Left renal cortex interstitium (tissue), 4 donors: ENCODE results near the gene F8. TPM values are rescaled to one million over a fixed set of nuclear protein-coding genes. Genes with fewer than 3 reads are reported as not detected.
"Not testable (repeated sequence)": the region's sequence is repeated elsewhere in the genome, so short reads cannot be mapped to it uniquely, and the experiment has no call there.

ENCODE experiments used
- DNase-seq, 4 donors: peaks; one replicate each; pipeline ENCODE4 v3.0.0-alpha.2; 2013; ENCODE audit warnings: low read depth in 4 of 4, low spot score in 2 of 4, missing footprints in 1 of 4
- polyA plus RNA-seq, 4 donors: library from polyadenylated mRNA; unstranded; fragments of 120-200 nt; gene quantifications; one replicate each; pipeline ENCODE4 v1.2.1, GENCODE V29; 2013; ENCODE audit not compliant: insufficient read length in 4 of 4

The F8 gene
- polyA plus RNA-seq, 4 donors: 12.0 to 17.4 (median 13.3) TPM

GRCh38 chrX:154886069-154886788 is 136.3 kb downstream of the F8 start, which contains the start of gene F8A1:
F8A1 (plus strand) TSS chrX:154886355; CDS start chrX:154886375, 20 bp downstream.
- DNase-seq: not testable (repeated sequence)

- not testable (repeated sequence) for DNase-seq
Measured at GRCh38 chrX:154885549-154885948, 137.0 kb downstream of the F8 start.

GRCh38 chrX:154885057-154885456 is 137.5 kb downstream of the F8 start:
- DNase-seq: not testable (repeated sequence)

GRCh38 chrX:154884069-154884468 is 138.5 kb downstream of the F8 start:
- not testable (repeated sequence) for DNase-seq

- no peak for DNase-seq
Measured at GRCh38 chrX:154873329-154873728, 149.2 kb downstream of the F8 start.

GRCh38 chrX:154868522-154868921 is 154.0 kb downstream of the F8 start:
- not testable (repeated sequence) for DNase-seq

- no peak for DNase-seq
Measured at GRCh38 chrX:154855256-154855655, 167.3 kb downstream of the F8 start.

GRCh38 chrX:154850957-154851611 is 171.4 kb downstream of the F8 start:
- DNase-seq: no peak

- peak in 1 of 4 donors; percentile 2 for DNase-seq
Measured at GRCh38 chrX:154840856-154841255, 181.7 kb downstream of the F8 start.

GRCh38 chrX:154836163-154836562 is 186.4 kb downstream of the F8 start:
- no peak for DNase-seq

- DNase-seq: no peak
Measured at GRCh38 chrX:154834562-154834961, 188.0 kb downstream of the F8 start, which contains the start of gene SMIM9. SMIM9 (minus strand) TSS chrX:154834662; CDS start chrX:154830856, 3,806 bp downstream.

- no peak for DNase-seq
Measured at GRCh38 chrX:154833746-154834274, 188.7 kb downstream of the F8 start.

GRCh38 chrX:154829926-154830442 is 192.5 kb downstream of the F8 start:
- DNase-seq: no peak

GRCh38 chrX:154829134-154829533 is 193.4 kb downstream of the F8 start:
- no peak for DNase-seq

GRCh38 chrX:154828016-154828408 is 194.5 kb downstream of the F8 start:
- no peak for DNase-seq

GRCh38 chrX:154827194-154828015 is 195.1 kb downstream of the F8 start:
- DNase-seq: no peak

- DNase-seq: not testable (repeated sequence)
Measured at GRCh38 chrX:154825586-154825985, 196.9 kb downstream of the F8 start.

- DNase-seq: no peak
Measured at GRCh38 chrX:154824638-154825037, 197.9 kb downstream of the F8 start.

GRCh38 chrX:154822029-154822428 is 200.5 kb downstream of the F8 start:
- no peak for DNase-seq

- DNase-seq: no peak
Measured at GRCh38 chrX:154821523-154821922, 201.0 kb downstream of the F8 start.
